HFF-Myc (cell line): ENCODE results near the gene SCN1B.
"Not testable (repeated sequence)": the region's sequence is repeated elsewhere in the genome, so short reads cannot be mapped to it uniquely, and the experiment has no call there.

Experiments
- DNase-seq: peaks from one replicate; pipeline ENCODE4 v3.0.0-alpha.2; 2011; ENCODE audit warnings: low read depth; ENCODE audit errors: extremely low read depth
- H3K4me3 ChIP-seq: replicated peaks from 2 replicates; pipeline ENCODE4 v1.5.1; 2011; ENCODE audit warnings: low read depth, mild to moderate bottlenecking, control low read depth, low read length
- CTCF ChIP-seq: IDR thresholded peaks from 2 replicates; pipeline ENCODE4 v1.5.1; 2012; ENCODE audit warnings: mild to moderate bottlenecking, low read depth, low read length, control low read depth; ENCODE audit errors: missing control alignments

Gene SCN1B

GRCh38 chr19:35044317-35045117, 14.2 kb downstream of the SCN1B start:
- peak; percentile 33 for DNase-seq
- no peak overlapping the region for H3K4me3 ChIP-seq
- TF ChIP-seq CTCF: peak; percentile 97

GRCh38 chr19:35045667-35046300, 15.5 kb downstream of the SCN1B start:
- TF ChIP-seq CTCF: peak; percentile 41
- H3K4me3 ChIP-seq: no peak overlapping the region
- peak; percentile 37 for DNase-seq

- no peak overlapping the region for H3K4me3 ChIP-seq
- DNase-seq: no peak
- no peak for TF ChIP-seq CTCF
These were observed 16.2 kb downstream of the SCN1B start for GRCh38 chr19:35046461-35046860.

GRCh38 chr19:35048911-35049411, 18.7 kb downstream of the SCN1B start:
- H3K4me3 ChIP-seq: no peak overlapping the region
- no peak for DNase-seq
- TF ChIP-seq CTCF: no peak

- no peak overlapping the region for H3K4me3 ChIP-seq
- no peak for DNase-seq
- TF ChIP-seq CTCF: no peak
These were observed 19.2 kb downstream of the SCN1B start for GRCh38 chr19:35049456-35049855.

- not testable (repeated sequence) for H3K4me3 ChIP-seq, DNase-seq
These were observed 20.4 kb downstream of the SCN1B start for GRCh38 chr19:35050662-35051061.

- DNase-seq, H3K4me3 ChIP-seq: not testable (repeated sequence)
These were observed 21.0 kb downstream of the SCN1B start for GRCh38 chr19:35051268-35051667.
